AG04449 (cell line): ENCODE data around the gene DIO3.

Source experiments
- CTCF ChIA-PET: fragments of 350-600 bp; formaldehyde crosslinking; extraction: SDS; loops from one replicate; lab custom pipeline; 2021; ENCODE audit warnings: antibody characterized with exemption; lab: Yijun Ruan, JAX
- POLR2A ChIA-PET: fragments of 400-600, 350-600 bp; formaldehyde crosslinking; extraction: SDS; loops from one replicate; lab custom pipeline; 2020; ENCODE audit warnings: antibody characterized with exemption, inconsistent platforms; lab: Yijun Ruan, JAX
- DNase-seq: peaks from one replicate; pipeline ENCODE4 v3.0.0-alpha.2; 2010; ENCODE audit warnings: low read depth, low spot score
- H3K4me3 ChIP-seq: 2 replicates; pipeline ENCODE4 v1.5.1; 2011; ENCODE audit warnings: low read depth, mild to moderate bottlenecking, control low read depth, low read length
- CTCF ChIP-seq: IDR thresholded peaks from one replicate; pipeline ENCODE4 v1.5.1; 2011; ENCODE audit warnings: mild to moderate bottlenecking, moderate library complexity, low read length, control low read depth, inconsistent platforms; ENCODE audit not compliant: insufficient read depth; ENCODE audit errors: missing control alignments

The DIO3 gene

GRCh38 chr14:101561145-101561896 is at the start of gene DIO3:
DIO3 (plus strand) TSS chr14:101561495.
- ChIA-PET CTCF (no interaction called here), POLR2A (no interaction called here)
- no peak for TF ChIP-seq CTCF
- no peak for DNase-seq
- no peak within 1 kb of the TSS for H3K4me3 ChIP-seq

GRCh38 chr14:101511620-101512375 is 49.5 kb upstream of the DIO3 start:
- no peak for DNase-seq
- no peak overlapping the region for H3K4me3 ChIP-seq
- ChIA-PET CTCF (no interaction called here), POLR2A (interaction anchor here (0.6 kb wide), 1 partner anchor 1067 kb away, joined by 3 read pairs; no protein-coding TSS in a partner anchor)
- no peak for TF ChIP-seq CTCF

GRCh38 chr14:101512376-101512695 is 49.0 kb upstream of the DIO3 start:
- ChIA-PET CTCF (no interaction called here), POLR2A (no interaction called here)
- DNase-seq = no peak
- no peak for TF ChIP-seq CTCF
- no peak overlapping the region for H3K4me3 ChIP-seq

DNA sequence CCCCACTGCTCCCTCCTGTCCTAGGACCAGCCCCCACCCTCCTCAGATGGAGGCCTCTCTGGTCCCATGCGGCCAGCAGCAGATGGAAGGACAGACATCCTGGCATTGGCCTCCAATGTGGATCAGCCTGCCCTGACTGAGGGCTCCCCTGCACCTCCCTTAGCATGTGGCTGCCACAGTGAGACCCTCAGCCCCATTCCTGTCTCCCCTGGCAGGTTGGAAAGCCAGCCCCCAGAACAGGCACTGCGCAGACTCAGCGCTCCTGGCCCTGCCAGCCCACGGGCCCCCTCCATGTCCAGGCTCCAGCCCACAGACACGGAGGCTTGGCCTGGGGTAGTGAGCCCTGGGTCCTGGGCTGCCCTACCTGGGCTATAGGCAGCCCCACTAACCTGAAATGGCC is 47.2 kb upstream of the DIO3 start:
- ChIA-PET POLR2A (no interaction called here), CTCF (no interaction called here)
- no peak overlapping the region for H3K4me3 ChIP-seq
- DNase-seq = no peak
- TF ChIP-seq CTCF = no peak

- DNase-seq = no peak
- TF ChIP-seq CTCF = no peak
- ChIA-PET CTCF (no interaction called here), POLR2A (no interaction called here)
- no peak overlapping the region for H3K4me3 ChIP-seq
These were observed 44.9 kb upstream of the DIO3 start for GRCh38 chr14:101516401-101516800.
